Stimulated activated CD4-positive, alpha-beta T cell treated with anti-CD3 and anti-CD28 coated beads, Interleukin-2, amount 100 ng/mL, for 4 hours (primary cell): ENCODE results near the gene GNG7.
"Not testable (repeated sequence)": the region's sequence is repeated elsewhere in the genome, so short reads cannot be mapped to it uniquely, and the experiment has no call there.

Experiments
- DNase-seq: peaks from one replicate; pipeline ENCODE4 v3.0.0-alpha.2; 2020; ENCODE audit warnings: low read depth

The GNG7 gene

DNA sequence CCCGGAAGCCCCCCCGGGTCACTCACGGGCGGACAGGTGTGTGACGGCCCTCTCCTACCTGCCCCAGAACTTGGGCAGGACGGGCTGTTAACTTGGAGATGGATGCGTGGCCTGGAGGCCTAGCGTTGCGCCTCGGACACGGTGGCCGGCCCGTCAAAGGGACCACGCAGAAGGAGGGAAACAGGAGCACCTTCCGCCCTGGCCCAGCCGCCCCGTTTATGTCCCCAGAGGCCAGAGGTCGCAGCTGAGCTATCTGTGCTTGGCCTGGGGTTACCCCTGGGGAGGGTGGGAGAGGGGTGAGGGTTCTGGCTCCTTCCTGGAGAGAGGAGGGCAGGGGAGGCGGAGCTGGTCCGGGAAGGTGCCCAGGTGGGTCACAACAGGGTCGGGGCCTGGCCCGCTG, 190.9 kb downstream of the GNG7 start:
- DNase-seq, result no peak

DNA sequence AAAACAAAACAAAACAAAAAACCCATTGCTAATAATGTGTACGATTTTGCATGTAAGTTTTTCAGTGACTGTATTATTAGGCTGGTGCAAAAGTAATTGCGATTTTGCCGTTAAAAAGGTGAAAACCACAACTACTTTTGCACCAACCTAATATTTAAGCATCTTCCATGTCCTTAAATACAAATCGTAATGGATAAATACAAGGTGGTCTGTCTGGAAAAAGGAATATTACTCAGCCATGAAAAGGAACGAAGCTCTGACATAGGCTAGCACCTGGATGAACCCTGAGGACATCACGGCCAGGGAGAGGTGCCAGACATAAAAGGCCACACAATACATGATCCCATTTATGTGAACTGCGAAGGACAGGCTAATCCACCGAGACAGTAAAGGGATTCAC, 193.4 kb downstream of the GNG7 start:
- no peak for DNase-seq

- no peak for DNase-seq
Measured at GRCh38 chr19:2507109-2507508, 195.4 kb downstream of the GNG7 start.

GRCh38 chr19:2506656-2507055, 195.8 kb downstream of the GNG7 start:
- not testable (repeated sequence) for DNase-seq

- peak; percentile 67 for DNase-seq
Measured at GRCh38 chr19:2503521-2504109, 198.9 kb downstream of the GNG7 start.

GRCh38 chr19:2500841-2501261, 201.6 kb downstream of the GNG7 start:
- DNase-seq, result no peak

DNA sequence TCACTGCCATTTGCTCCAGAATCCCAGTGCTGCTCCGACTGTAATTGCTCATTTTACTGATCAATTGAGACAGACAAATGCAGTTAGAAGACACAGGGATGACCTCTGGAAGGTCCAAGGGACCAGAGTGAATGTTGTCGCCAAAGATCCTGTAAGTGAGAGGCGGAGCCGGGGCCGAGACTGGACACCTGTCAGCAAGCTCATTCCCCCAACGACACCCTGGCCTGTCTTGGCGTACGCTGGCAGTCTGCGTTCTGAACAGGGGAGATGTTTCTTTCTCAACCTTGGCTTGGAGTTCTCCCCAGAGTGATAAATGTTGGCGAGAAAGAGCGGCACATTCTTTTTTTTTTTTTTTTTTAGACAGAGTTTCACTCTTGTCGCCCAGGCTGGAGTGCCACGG, 202.3 kb downstream of the GNG7 start:
- no peak for DNase-seq

- DNase-seq, result no peak
Measured at GRCh38 chr19:2497186-2497585, 205.3 kb downstream of the GNG7 start.

DNA sequence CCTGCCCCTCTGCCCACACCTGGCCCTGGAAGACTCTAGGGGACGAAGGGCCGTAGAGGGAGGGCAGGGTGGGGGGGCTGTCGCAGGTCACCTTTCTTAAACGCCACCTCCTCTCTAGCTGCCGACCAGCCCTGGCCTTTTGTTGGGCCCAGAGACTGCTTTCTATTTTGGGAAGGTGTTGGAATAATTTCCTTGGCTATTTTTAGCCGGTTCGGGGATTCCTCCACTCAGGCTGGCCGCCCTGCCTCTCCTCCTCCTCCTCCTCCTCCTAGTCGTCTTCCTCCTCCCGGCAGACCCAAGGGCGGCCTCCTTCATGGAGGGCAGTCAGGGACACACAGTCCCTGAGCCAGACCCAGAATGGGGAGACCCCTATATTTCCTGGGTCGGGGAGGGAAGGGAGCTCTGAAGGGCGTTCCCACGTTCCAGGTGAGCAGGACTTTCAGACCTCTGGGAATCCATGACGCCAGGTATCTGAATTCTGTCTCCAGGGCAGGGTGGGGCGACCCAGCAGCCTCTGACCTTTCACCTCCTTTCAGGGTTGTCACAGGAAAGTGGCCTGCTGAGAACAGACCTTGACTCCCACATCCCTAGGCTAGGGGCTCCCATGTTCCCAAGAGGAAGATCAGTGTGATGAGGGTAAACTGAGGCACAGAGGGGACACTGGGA, 206.7 kb downstream of the GNG7 start:
- DNase-seq, result no peak

DNA sequence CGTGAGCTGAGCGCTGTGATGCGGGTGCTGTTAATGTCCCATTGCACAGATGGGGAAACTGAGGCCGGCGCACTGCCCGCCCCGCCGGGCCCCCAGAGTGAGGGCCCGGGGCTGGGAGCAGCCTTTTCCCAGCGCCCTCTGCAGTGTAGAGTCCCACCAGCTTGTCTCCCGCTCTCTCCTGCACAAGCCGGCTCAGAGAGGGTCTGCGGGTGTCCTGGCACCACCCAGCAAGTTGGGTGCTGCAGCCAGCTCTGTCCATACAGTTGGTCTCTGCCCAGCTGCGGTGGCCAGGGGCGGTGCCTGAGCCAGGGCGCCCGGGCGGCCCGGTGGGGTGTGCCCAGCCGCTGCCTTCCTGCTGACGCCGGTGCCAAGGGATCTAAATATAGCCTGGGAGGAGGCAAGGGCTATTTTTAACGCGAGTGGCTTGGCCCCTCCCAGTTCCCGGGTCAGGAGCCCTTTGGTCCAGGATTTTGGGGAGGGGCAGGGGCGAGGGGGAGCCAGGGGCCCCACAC, 207.3 kb downstream of the GNG7 start:
- DNase-seq, result no peak

DNA sequence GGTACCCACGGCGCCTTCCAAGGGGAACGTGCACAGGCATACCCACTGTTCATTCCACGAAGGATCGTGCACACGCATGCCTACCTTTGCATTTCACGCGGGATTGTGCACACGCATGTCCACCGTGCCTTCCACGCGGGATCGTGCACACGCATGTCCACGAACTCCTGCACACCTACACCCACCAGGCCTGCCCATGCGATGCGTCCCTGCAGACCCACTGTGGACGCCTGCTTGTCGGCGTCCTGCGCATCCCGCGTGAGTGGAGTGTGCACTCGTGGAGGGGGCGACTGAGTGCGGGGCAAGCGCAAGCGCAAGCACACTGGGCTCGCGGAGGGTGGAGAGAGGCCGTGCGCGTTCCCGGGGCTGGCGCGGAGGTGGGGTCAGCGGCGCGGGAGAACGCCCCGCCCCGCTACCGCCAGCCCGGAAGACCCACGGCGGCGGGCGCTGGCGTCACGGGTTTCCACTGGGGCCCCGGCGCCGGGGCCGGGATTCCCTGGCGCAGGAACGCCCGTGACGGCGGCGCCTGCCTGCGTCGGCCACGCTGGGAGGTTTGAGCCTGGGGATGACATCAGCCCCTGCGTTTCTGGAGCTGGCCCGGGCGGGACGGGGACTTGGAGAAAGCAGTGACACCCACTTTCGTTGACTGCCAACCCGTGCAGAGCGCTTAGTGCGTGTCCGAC, 207.9 kb downstream of the GNG7 start:
- no peak for DNase-seq

GRCh38 chr19:2494084-2494446, 208.4 kb downstream of the GNG7 start:
- DNase-seq, result no peak

- not testable (repeated sequence) for DNase-seq
Measured at GRCh38 chr19:2493448-2493847, 209.0 kb downstream of the GNG7 start.

DNA sequence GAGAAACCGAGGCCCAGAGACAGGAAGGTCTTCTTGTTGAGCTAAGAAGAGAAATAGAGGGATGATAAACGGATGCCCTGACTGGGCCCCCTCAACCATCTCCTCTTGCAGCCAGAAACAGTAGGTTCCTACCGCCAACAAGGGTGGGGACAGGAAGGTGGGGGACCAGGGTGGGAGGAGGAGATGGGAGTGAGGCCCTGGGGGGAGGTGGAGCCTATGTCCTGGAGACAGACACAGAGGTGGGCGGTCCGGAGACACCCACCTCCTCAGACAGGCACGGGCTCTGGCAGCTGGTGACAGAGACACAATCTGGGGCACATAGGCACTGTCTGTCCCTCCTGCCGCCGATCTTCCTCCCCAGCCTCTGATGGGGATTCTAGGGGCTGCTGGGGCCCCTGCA, 209.6 kb downstream of the GNG7 start:
- DNase-seq, result no peak

GRCh38 chr19:2491130-2491801, 211.2 kb downstream of the GNG7 start:
- DNase-seq, result no peak

GRCh38 chr19:2490659-2491058, 211.8 kb downstream of the GNG7 start:
- no peak for DNase-seq

GRCh38 chr19:2488942-2489731, 213.4 kb downstream of the GNG7 start:
- no peak for DNase-seq

- DNase-seq, result no peak
Measured at GRCh38 chr19:2488405-2488941, 214.0 kb downstream of the GNG7 start.

DNA sequence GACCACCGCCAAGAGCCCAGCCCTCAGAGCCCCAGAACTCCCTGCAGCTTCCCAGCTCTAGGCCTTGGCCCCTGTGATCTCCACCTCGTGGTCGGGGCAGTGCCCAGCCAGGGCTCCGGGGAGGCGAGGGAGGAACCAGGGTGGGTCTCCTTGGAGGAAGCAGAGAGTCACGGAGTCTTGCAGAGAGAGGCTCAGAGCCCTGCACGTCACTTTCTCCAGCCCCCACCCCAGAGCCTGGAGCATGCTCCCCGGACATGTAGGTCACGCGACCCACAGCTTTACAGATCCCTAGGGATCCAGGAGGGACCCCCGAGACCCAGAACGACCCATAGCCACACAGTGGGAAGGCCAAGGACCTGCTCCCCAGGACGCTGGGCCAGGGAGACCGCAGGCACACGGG, 214.7 kb downstream of the GNG7 start:
- DNase-seq, result no peak

GRCh38 chr19:2487090-2487489, 215.4 kb downstream of the GNG7 start:
- DNase-seq, result no peak

GRCh38 chr19:2485428-2485827, 217.1 kb downstream of the GNG7 start:
- no peak for DNase-seq
